ENCODE measurements around the gene FAM240A. TPM values are rescaled to one million over a fixed set of nuclear protein-coding genes. Genes with fewer than 3 reads are reported as not detected.
"Not testable (repeated sequence)": the region's sequence is repeated elsewhere in the genome, so short reads cannot be mapped to it uniquely, and the experiment has no call there.

Gene FAM240A
- total RNA-seq, 4 donors from 2014 or later: 0.18 TPM; not detected in 3

DNA sequence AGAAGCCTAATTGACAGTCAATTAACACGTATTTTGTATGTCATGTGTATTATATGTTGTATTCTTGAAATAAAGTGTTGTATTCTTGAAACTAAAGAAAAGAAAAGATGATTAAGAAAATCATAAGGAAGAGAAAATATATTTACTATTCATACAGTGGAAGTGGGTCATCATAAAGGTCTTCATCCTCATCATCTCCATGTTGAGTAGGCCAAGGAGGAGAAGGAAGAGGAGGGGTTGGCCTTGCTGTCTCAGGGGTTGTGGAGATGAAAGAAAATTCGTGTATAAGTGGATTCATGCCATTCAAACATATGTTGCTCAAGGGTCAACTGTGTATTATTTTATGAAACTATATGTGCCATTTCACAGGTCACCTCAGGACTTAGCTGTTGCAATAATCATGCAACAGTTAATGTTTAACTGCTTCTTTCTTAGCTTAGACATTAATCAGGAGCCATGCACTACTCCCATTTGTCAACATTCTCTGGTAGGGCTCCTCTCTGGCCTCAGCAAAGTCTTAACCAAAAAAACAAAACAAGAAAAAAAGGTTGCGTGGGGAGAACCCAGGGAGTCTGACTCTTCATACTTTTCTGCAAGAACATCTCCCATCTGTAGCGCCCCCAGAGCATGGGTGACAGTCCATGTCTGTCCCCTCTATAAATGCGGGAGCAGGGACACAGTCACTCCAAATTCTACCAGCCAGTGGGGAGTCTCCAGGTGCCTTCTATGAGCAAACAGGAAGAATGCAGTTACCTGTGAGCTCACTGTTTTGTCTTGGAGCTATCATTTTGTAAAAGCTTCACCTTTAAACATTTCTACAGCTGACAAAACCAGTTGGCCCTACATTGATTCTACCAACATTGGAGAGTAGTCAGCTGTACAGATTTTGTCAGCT, 26.3 kb upstream of the FAM240A start:
- no peak overlapping the region for H3K27ac ChIP-seq
- intact Hi-C loops (cut with DNase I; ENCODE audit: low total_unique reads) (no loop called here), in situ Hi-C loops (cut with MboI; ENCODE audit: low sequenced_read_pairs in 4 of 4) (no loop called here)
- H3K4me1 ChIP-seq: no peaks in the 10 kb centered on the region
- no peaks in the 10 kb centered on the region for H3K27me3 ChIP-seq
- TF ChIP-seq, protein P1, sequence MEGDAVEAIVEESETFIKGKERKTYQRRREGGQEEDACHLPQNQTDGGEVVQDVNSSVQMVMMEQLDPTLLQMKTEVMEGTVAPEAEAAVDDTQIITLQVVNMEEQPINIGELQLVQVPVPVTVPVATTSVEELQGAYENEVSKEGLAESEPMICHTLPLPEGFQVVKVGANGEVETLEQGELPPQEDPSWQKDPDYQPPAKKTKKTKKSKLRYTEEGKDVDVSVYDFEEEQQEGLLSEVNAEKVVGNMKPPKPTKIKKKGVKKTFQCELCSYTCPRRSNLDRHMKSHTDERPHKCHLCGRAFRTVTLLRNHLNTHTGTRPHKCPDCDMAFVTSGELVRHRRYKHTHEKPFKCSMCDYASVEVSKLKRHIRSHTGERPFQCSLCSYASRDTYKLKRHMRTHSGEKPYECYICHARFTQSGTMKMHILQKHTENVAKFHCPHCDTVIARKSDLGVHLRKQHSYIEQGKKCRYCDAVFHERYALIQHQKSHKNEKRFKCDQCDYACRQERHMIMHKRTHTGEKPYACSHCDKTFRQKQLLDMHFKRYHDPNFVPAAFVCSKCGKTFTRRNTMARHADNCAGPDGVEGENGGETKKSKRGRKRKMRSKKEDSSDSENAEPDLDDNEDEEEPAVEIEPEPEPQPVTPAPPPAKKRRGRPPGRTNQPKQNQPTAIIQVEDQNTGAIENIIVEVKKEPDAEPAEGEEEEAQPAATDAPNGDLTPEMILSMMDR (IDR thresholded peaks at IDR 0.05 in 4 of 5, conservative IDR thresholded peaks at IDR 0.05 in 1 of 5): no peak
- no peak for TF ChIP-seq POLR2A (IDR thresholded peaks at IDR 0.05)
- ATAC-seq (no peak), DNase-seq (no peak)
- H3K4me3 ChIP-seq: no peak overlapping the region
- H3K9me3 ChIP-seq: no peaks in the 10 kb centered on the region
- H3K36me3 ChIP-seq: no peaks in the 10 kb centered on the region

DNA sequence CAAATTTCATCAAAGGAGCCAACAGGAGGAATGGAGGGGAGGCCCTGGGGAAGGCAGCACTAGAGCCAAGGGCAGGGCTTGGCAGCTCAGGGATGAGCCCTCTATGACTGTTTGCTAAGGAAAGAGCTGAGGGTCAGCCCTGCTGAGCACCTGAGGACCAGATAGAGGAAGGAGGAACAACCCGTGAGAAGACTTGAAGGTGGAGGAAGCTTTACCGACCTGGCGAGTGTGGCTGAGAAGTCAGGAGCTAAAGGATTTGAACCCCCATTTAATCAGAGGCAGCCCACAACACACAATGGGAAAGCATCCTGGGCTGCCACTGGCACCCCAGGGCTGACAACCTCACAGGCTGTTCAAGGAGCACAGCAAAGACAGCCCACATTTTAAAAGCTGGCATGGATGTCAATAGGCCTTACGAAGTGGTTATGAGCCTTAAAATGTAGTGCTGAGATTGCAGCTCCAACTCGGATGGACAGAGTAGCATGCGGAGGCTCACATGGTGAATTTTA, 25.5 kb upstream of the FAM240A start:
- ATAC-seq: no peak
- no peak overlapping the region for H3K4me3 ChIP-seq

DNA sequence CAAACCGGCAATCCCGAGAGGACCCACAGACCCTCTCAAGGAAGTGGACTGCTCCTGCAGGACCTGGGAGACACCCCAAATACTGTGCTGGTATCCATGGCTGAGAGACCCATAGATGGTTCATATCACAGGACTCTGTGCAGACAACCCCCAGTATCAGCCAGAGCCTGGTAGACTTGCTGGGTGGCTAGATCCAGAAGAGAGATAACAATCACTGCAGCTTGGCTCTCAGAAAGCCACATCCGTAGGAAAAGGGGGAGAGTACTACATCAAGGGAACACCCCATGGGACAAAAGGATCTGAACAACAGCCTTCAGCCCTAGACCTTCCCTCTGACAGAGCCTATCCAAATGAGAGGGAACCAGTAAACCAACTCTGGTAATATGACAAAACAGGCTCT, 25.1 kb upstream of the FAM240A start:
- intact Hi-C loops (cut with DNase I; ENCODE audit: low total_unique reads); ATAC-seq; H3K27me3 ChIP-seq; in situ Hi-C loops (cut with MboI; ENCODE audit: low sequenced_read_pairs in 4 of 4); H3K36me3 ChIP-seq; H3K4me3 ChIP-seq; H3K4me1 ChIP-seq; H3K9me3 ChIP-seq; DNase-seq; H3K27ac ChIP-seq: not testable (repeated sequence)

More for the DNA sequence above, 25.5 kb upstream of the FAM240A start:
- H3K27ac ChIP-seq: no peak overlapping the region
- H3K9me3 ChIP-seq: no peaks in the 10 kb centered on the region
- in situ Hi-C loops (cut with MboI; ENCODE audit: low sequenced_read_pairs in 4 of 4) (no loop called here), intact Hi-C loops (cut with DNase I; ENCODE audit: low total_unique reads) (no loop called here)
- no peak for DNase-seq
- H3K27me3 ChIP-seq: no peaks in the 10 kb centered on the region
- no peaks in the 10 kb centered on the region for H3K4me1 ChIP-seq
- H3K36me3 ChIP-seq: no peaks in the 10 kb centered on the region
- TF ChIP-seq, protein P1 (IDR thresholded peaks at IDR 0.05 in 4 of 5, conservative IDR thresholded peaks at IDR 0.05 in 1 of 5): no peak
- no peak for TF ChIP-seq POLR2A (IDR thresholded peaks at IDR 0.05)

DNA sequence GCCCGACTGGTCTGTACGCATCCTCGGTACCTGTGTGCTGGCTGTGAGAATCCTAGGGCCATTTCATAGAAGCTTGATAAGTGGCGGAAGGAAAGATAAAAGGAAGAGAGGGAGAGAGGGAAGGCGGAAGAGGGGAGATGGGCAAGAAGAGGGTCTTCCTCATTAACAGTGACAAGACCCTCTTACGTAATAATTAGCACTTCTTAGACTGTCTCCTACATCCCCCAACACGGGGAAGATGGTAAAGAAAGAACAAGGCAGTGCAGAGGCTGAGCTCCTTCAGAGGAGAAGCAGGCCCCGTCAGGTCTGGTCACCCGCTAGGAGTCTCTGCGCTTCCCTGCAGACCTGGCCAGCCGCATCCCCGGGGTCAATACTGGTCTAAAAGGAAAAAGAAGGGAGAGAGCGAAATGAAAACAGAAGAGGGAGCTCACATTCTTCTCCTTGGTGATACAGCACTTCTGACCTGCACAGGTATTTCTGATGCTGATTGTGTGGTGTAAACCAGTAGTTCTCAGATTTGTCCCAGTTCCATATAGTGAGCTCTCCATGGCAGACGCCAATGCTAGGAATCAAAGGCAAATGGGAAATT, 19.0 kb upstream of the FAM240A start:
- Histone ChIP-seq H3K36me3 (no peaks in the 10 kb centered on the region), H3K27me3 (no peaks in the 10 kb centered on the region), H3K9me3 (no peaks in the 10 kb centered on the region), H3K4me3 (no peak overlapping the region), H3K27ac (no peak overlapping the region), H3K4me1 (no peaks in the 10 kb centered on the region)
- TF ChIP-seq POLR2A (IDR thresholded peaks at IDR 0.05): no peak
- TF ChIP-seq, protein P1 (IDR thresholded peaks at IDR 0.05 in 4 of 5, conservative IDR thresholded peaks at IDR 0.05 in 1 of 5): no peak
- intact Hi-C loops (cut with DNase I; ENCODE audit: low total_unique reads) (no loop called here), in situ Hi-C loops (cut with MboI; ENCODE audit: low sequenced_read_pairs in 4 of 4) (no loop called here)
- DNase-seq: no peak
- no peak for ATAC-seq

DNA sequence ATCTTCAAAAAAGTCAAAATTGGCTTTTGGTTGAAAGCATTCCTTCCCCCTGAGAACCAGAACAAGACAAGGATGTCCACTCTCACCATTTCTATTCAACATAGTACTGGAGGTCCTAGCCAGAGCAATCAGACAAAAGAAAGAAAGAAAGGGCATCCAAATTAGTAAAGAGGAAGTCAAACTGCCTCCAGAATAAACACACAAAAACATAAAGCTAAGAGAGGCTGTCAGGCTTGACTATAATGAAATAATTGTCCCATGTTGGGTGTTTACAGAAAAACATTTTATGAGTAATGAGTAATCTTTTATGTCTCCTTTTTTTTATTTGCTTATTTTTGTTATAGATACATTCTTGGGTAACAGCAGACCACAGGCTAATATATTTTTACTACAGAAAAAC, 18.3 kb upstream of the FAM240A start:
- DNase-seq (no peak), ATAC-seq (no peak)
- no peaks in the 10 kb centered on the region for H3K27me3 ChIP-seq
- no peak for TF ChIP-seq POLR2A (IDR thresholded peaks at IDR 0.05)
- TF ChIP-seq, protein P1 (IDR thresholded peaks at IDR 0.05 in 4 of 5, conservative IDR thresholded peaks at IDR 0.05 in 1 of 5): no peak
- no peaks in the 10 kb centered on the region for H3K9me3 ChIP-seq
- no peak overlapping the region for H3K4me3 ChIP-seq
- intact Hi-C loops (cut with DNase I; ENCODE audit: low total_unique reads): no loop called here
- H3K27ac ChIP-seq: no peak overlapping the region
- in situ Hi-C loops (cut with MboI; ENCODE audit: low sequenced_read_pairs in 4 of 4): no loop called here
- no peaks in the 10 kb centered on the region for H3K4me1 ChIP-seq
- no peaks in the 10 kb centered on the region for H3K36me3 ChIP-seq

Measured in gastrocnemius medialis (tissue), 4 donors.